ENCODE data around the gene CAMK2N1. TPM values are rescaled to one million over a fixed set of nuclear protein-coding genes. Genes with fewer than 3 reads are reported as not detected.
A peak's percentile ranks its signal among the peaks of the same experiment; 100 is the strongest.

The CAMK2N1 gene
- total RNA-seq, 1 donor from 2014 or later: 2.2 TPM

DNA sequence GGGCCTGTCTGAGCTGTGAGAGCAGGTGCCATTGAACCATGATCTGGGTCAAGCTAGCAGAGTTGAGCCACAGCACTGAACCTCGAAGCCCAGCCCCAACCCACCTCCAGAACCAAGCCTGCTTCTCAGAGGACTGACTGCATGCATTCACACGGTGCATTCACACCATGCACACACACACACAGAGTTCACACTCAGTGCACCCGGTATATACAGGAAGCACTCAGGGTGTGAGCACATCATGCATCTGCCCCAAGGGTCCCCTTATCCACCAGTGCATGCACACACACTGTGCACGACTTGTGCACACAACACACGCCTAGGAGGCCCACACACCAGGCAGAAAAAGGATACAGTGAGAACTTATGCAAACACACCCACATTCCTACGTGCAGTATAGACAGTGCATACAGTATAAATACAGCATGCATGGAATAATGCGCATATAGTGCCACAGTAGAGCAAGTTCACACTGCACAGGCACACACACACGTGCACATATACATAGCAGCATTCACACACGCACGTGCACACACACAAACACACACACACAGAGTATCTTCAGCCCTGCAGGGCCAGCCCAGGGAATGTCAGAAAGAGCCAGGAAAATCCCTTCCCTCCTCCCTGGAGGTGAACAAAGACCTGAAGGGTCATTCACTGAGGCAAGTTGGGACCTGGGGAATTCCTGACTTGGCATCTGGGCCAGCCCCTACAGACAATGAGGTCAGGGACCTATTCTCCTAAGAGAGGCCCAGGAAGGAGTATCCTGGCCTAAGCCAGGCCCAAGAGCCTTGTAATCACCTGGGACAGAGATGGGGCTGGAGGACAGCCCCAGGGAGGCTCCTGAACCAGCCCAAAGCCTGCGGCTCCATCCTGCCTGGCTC lies 42.1 kb downstream of the CAMK2N1 start:
- DNase-seq: no peak

DNA sequence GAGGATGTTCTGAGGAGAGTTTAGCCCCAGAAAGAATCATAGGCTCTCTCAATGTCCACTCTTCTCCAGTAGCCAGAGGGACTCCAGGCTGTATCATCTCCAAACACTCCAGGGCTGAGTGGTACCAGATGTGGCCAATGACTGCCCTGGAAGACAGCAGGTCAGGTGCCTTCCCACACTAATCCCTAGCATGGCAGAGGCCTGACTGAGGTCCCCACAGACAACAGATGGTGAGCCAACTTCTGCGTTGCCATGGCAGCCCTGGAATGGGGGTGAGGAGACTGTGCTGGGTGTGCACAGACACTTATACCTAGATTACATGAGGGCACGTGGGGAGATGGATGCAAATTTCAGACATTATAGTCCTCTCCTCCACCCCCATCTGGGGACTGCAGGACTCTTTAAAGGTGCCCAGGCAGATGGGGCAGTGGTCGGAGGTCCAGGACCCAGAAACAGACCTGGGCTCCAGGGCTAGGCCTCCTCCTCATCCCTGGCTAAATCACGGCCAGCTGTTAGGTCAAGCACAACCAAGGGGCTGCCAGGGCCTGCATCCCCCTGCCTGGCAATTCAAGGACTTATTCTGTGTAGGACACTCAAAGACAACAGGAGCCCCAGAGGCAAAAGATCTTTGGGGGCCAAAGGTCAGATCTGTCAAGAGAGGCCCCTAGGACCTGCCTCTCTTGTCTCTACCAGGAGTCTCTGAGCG lies 42.9 kb downstream of the CAMK2N1 start:
- DNase-seq: no peak

DNA sequence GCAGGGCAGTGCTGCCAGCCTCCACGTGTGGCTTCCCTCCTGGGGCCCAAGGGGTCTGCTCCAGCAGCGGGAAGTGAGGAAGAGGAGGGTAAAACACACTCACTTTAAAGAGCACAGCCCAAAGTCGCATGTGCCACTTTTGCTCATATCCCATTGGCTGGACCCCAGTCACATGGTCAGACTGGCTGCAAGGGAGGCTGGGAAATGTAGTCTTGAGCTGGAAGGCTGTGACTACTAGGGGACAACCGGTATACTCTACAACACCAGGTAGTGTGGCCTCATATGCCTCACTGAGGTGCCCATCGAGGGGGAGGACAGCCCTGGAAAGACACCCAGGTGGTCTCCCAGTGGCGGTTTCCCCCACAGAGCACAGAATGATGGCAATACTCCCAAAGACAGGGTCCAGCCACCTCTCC lies 45.2 kb downstream of the CAMK2N1 start:
- DNase-seq: peak; percentile 43

DNA sequence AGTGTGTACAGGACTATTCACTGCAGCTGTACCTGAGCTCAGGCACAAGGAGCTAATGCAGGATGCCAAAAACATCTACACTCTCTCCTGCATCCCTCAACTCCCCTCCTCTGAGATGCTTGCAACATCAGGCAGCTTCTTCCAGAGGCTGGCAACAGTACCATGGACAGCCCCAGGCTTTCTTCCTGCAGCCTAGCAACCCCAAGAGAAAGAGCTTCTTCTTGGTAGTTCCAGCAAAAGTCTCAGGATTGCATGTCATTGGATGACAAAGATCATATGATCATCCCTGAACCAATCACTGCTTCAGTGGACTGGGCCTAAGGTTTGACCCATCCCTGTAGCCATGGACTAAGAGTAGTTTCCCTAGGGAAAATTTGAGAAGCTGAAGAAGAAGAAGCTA lies 46.7 kb downstream of the CAMK2N1 start:
- DNase-seq: no peak

DNA sequence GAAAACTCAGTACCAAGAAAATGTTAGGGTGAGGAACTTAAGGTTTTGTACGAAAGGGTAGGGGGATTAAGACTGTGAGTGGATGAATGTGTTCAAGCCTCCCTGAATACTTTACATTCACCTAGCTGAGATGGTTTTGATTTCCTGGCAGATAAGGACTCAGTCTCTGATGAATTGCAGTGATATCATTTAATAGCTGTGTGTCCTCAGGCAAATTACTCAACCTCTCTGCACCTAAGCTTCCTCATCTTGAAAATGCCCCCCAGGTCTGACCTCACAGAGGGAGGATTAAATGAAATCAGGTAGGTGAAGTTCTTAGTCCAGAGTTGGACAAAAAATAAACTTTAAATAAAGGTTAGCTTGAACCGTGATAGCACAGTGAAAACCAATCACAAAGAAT lies 48.4 kb downstream of the CAMK2N1 start:
- DNase-seq: no peak

DNA sequence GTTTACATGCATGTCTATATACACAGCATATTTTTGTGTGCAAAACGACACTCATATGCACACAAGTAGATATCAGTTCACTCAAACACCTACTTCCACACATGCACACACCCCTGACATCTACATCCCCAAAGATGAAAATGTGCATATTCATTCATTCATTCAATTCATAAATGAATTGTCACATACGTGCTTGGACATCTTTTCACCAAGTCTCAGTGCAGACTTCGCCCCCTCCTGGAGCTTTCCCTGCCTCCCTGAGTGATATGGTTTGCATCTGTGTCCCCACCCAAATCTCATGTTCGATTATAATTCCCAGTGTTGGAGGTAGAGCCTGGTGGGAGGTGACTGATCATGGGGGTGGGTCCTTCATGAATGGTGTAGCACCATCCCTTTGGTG lies 53.1 kb downstream of the CAMK2N1 start:
- no peak for DNase-seq

Other genes with a start within 250 kb of the CAMK2N1 start
- 0.31 TPM for gene VWA5B1, start 195.3 kb downstream of the CAMK2N1 start, total RNA-seq
- 28.1 TPM for gene MUL1, start 21.9 kb upstream of the CAMK2N1 start, total RNA-seq
- gene FAM43B, start 66.4 kb upstream of the CAMK2N1 start, total RNA-seq: not detected
- not detected for gene CDA, start 102.9 kb upstream of the CAMK2N1 start, total RNA-seq
- gene PINK1, start 147.2 kb upstream of the CAMK2N1 start, total RNA-seq: 59.7 TPM
- 124 TPM for gene DDOST, start 175.2 kb upstream of the CAMK2N1 start, total RNA-seq
- 2.4 TPM for gene KIF17, start 231.8 kb upstream of the CAMK2N1 start, total RNA-seq
- gene SH2D5, start 246.5 kb upstream of the CAMK2N1 start, total RNA-seq: not detected